HG02759 (cell line): ENCODE data around the gene SGSH.

Experiments
- ATAC-seq: cut with Tn5 transposase; IDR thresholded peaks from one replicate; pipeline ENCODE4 v1.9.1; 2021; ENCODE audit warnings: mild to moderate bottlenecking, moderate library complexity; ENCODE audit not compliant: unreplicated experiment

Gene SGSH

GRCh38 chr17:80187090-80187489 lies 33.0 kb downstream of the SGSH start:
- ATAC-seq, result no peak

GRCh38 chr17:80185968-80186367 lies 34.2 kb downstream of the SGSH start:
- no peak for ATAC-seq

GRCh38 chr17:80184423-80184714 lies 35.8 kb downstream of the SGSH start:
- ATAC-seq, result no peak

GRCh38 chr17:80183581-80184422 lies 36.3 kb downstream of the SGSH start:
- ATAC-seq, result no peak

DNA sequence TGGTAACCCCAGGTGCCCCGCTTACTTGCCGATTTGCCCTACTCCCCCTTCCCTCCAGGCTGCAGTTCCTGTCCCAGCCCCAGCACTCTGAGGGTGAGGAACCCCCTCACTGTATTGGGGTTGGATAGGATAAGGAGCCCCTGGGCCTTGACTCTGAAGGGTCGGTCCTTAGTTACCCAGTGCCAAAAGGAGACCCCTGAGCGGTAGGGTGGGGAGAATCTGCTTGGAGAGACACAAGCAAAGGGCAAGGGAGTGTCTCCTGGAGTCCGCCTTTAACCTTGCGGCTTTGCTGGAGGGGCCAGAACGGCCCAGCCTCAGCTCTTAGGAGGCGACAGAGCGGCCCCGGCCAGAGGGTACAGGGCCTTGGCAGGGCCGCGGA lies 37.3 kb downstream of the SGSH start:
- no peak for ATAC-seq

- no peak for ATAC-seq
Observed at GRCh38 chr17:80182118-80182844, 37.9 kb downstream of the SGSH start.

DNA sequence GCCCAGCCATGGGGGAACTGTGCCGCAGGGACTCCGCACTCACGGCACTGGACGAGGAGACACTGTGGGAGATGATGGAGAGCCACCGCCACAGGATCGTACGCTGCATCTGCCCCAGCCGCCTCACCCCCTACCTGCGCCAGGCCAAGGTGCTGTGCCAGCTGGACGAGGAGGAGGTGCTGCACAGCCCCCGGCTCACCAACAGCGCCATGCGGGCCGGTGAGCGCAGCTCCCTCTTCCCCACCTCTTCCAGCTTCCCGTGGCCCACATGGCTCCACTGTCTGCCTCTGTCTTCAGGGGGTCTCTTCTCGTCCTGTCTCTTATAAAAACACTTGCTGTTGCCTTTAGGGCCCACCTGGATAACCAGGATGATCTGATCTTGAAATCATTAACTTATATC lies 38.7 kb downstream of the SGSH start:
- ATAC-seq, result no peak

GRCh38 chr17:80180192-80180591 lies 39.9 kb downstream of the SGSH start:
- ATAC-seq, result no peak

DNA sequence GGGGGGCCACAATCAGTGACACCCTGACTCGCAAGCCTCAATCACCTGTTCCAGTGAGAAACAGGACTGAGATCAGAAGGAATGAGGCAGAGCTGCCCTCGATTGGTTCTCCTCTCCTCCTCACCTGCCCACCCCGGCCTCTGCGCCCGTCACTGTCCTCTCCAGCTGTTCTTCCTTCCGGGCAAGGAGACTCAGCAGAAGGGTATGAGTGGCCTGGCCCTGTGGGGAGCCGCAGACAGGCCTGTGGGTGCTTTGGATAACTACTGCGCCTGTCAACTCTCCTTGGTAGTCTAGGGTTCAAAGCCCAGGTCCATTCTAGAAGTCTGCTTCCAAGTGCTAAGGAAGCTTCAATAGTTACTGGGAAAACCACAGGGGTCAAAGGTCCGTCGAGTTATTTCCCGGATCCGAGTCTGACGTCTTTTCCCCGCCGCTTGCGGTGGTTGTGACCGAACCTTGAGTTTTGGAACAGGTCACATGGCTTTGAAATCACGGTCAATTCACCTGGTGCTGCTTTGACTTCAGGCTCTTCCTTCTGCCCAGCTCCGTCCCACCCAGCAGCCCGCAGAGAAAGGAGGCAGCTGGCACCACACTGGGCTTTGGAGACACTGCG lies 42.0 kb downstream of the SGSH start:
- ATAC-seq, result no peak

GRCh38 chr17:80176757-80177156 lies 43.4 kb downstream of the SGSH start:
- no peak for ATAC-seq

- ATAC-seq, result no peak
Observed at GRCh38 chr17:80173916-80174315, 46.2 kb downstream of the SGSH start.

GRCh38 chr17:80173126-80173525 lies 47.0 kb downstream of the SGSH start:
- no peak for ATAC-seq

DNA sequence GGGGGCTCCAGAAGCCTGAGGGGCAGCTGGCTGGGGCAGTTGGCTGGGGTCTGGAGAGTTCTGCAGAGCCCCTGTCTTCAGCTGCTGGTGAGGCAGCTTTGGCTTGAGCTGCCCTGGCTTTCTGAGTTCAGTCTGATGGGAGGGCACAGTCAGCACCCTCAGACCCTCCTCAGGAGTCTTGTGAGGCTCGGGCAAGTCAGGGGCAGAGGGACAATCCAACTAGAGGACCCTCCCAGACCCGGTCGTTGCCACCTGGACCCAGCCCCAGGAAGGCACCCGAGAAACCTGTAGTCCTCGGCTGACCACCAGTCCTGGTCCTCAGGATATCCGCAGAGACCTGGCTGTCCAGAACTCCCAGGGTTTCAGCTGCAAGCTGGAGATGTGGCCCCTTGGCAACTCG lies 48.5 kb downstream of the SGSH start:
- no peak for ATAC-seq

DNA sequence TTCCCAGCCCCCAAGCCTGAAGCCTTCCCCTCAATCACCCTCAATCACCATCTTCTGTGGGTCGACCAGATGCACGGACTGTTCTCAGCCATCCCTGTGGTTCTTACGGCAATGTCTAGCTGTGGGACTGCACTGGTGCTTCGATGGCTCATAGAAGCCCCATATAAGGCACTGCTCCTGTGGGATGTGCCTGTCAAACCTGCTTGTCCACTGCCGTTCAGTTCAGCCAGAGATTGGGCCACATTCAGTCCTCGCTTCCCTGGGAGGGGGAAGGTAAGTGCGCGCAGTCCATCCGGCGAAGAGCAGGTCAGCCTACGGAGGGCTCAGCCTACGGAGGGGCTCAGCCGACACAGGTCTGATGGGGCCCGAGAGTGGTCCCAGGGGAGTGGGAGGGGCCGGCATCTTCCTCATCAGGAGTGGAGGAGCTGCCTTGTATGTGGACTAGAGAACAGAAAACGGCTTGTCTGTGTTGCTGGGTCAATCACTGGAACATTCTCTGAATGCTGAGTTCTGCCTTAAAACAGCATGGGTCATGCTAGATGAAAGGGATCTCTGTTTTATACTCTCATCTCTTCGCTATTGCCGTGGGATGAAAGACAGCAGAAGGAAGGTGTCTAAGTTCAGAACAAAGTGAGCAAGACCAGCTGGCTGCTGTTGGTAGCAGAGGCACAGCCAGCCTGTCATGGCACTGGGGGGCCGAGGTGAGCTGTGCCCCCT lies 50.2 kb downstream of the SGSH start, which contains the start of gene CARD14:
CARD14 (plus strand) TSS at position 247 of the 717 bp plus-strand sequence. CDS start 11,409 bp downstream, outside the sequence.
- no peak for ATAC-seq

GRCh38 chr17:80169107-80169506 lies 51.0 kb downstream of the SGSH start:
- ATAC-seq, result no peak

GRCh38 chr17:80168371-80168770 lies 51.8 kb downstream of the SGSH start:
- no peak for ATAC-seq

DNA sequence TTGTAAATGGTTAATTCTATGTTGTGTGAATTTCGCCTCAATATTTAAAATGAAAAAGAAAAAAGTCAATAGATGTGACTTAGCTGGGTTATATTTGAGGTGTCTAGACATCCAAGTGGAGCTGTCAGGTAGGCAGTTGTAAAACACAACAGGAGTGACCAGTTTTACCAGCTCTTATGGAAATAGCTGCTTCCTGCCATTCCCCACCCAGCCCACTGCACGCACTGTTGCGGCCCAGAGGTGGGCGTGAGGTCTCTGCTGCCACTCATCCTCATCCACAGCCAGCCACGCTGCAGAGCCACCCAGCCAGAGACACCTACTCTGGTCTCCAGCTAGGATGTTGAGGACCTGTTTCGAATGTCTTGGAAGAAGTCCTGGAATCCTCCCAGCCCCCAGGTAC lies 53.7 kb downstream of the SGSH start:
- no peak for ATAC-seq

- ATAC-seq, result no peak
Observed at GRCh38 chr17:80164185-80164584, 55.9 kb downstream of the SGSH start.

- ATAC-seq, result no peak
Observed at GRCh38 chr17:80163336-80163735, 56.8 kb downstream of the SGSH start.

- no peak for ATAC-seq
Observed at GRCh38 chr17:80160536-80160935, 59.6 kb downstream of the SGSH start.
